Uterus (tissue), 4 donors: Measurements from ENCODE around the gene CCT6B. TPM values are rescaled to one million over a fixed set of nuclear protein-coding genes. Genes with fewer than 3 reads are reported as not detected.
A peak's percentile ranks its signal among the peaks of the same experiment; 100 is the strongest.

Source experiments
- DNase-seq, 2 donors: peaks; one replicate each; pipeline ENCODE4 v3.0.0-alpha.2; 2019 to 2020
- H3K27ac ChIP-seq, 2 donors: fragments of 200-600 bp; sonication (generic); 1 replicate in 1 of 2; 2 replicates in 1 of 2; pipeline ENCODE4 v1.5.1; 2016 to 2018
- H3K27me3 ChIP-seq, 2 donors: fragments of 200-600 bp; sonication (generic); one replicate each; pipeline ENCODE4 v1.5.1; 2018 to 2019; ENCODE audit warnings: control low read depth in 1 of 2
- H3K36me3 ChIP-seq, 2 donors: fragments of 200-600 bp; sonication (generic); one replicate each; pipeline ENCODE4 v1.5.1; 2019; ENCODE audit warnings: control low read depth in 1 of 2
- H3K4me1 ChIP-seq, 2 donors: fragments of 200-600 bp; sonication (generic); one replicate each; pipeline ENCODE4 v1.5.1; 2018 to 2019; ENCODE audit warnings: control low read depth in 1 of 2
- H3K4me3 ChIP-seq, 2 donors: fragments of 200-600 bp; sonication (generic); 1 replicate in 1 of 2; 2 replicates in 1 of 2; pipeline ENCODE4 v1.5.1; 2018 to 2019; ENCODE audit warnings: mild to moderate bottlenecking in 1 of 2
- H3K9me3 ChIP-seq, 2 donors: fragments of 200-600 bp; sonication (generic); one replicate each; pipeline ENCODE4 v1.5.1; 2019; ENCODE audit warnings: control low read depth in 1 of 2
- POLR2A ChIP-seq, 2 donors: fragments of 450-650 bp; IDR thresholded peaks; one replicate each; pipeline ENCODE4 v1.6.1; 2016; ENCODE audit warnings: antibody characterized with exemption in 2 of 2, mild to moderate bottlenecking in 1 of 2, moderate library complexity in 1 of 2
- intact Hi-C: fragments of 100-400 bp; cut with DNase I; formaldehyde crosslinking; loops from one replicate; pipeline ENCODE4 v1.15.1; 2023; ENCODE audit warnings: low total_unique reads
- total RNA-seq, 4 donors: library from RNA; depleted of rRNA in 3 of 4; stranded (reverse); fragments of >200 nt in 3 of 4; gene quantifications; one replicate each; pipeline versions ENCODE4 v1.1.0 to v1.2.4, GENCODE V29; 2014 to 2023
- TF ChIP-seq, protein P1 (sequence below), 4 experiments: fragments of 200-600 bp in 2 of 4; fragments of 450-650 bp in 2 of 4; sonication (generic) in 2 of 4; IDR thresholded peaks; one replicate each; pipeline ENCODE4 v1.5.1; 2016 to 2019; ENCODE audit warnings: antibody characterized with exemption in 4 of 4, mild to moderate bottlenecking in 2 of 4, moderate library complexity in 1 of 4
- donor health status: DM: yes; HTN: yes; CAD: no.

CCT6B gene, protein sequence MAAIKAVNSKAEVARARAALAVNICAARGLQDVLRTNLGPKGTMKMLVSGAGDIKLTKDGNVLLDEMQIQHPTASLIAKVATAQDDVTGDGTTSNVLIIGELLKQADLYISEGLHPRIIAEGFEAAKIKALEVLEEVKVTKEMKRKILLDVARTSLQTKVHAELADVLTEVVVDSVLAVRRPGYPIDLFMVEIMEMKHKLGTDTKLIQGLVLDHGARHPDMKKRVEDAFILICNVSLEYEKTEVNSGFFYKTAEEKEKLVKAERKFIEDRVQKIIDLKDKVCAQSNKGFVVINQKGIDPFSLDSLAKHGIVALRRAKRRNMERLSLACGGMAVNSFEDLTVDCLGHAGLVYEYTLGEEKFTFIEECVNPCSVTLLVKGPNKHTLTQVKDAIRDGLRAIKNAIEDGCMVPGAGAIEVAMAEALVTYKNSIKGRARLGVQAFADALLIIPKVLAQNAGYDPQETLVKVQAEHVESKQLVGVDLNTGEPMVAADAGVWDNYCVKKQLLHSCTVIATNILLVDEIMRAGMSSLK
- 1 to 10 TPM in 3 of 4 donors, under 1 TPM in 1; 0.77 to 9.3 (median 7.1) TPM for total RNA-seq

DNA sequence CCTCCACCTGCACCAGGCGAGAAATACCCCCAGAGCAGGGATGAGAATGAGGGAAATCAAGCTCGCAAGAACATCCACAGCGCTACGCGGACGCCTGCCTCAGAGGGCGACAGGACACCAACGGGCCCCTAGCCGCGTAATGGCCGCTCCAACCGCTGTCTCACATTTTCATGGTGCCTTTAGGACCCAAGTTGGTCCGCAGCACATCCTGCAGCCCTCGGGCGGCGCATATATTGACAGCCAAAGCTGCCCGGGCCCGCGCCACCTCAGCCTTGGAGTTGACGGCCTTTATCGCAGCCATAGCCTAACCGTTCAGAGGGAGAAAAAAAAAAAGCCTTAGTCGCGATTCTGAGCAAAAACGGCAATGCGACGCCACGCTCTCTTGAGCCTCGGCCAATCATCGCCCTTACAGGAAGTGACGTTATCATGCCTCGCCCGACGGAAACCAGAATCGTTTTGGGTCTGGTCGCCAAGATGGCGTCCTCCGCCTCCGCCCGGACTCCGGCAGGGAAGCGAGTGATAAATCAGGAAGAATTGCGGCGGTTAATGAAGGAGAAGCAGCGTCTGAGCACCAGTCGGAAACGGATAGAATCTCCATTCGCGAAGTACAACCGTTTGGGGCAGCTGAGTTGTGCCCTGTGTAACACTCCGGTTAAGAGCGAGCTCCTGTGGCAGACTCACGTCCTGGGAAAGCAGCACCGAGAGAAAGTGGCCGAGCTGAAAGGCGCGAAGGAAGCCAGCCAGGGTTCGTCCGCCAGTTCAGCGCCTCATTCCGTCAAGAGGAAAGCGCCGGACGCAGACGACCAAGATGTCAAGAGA lies at the start of gene CCT6B, which contains the start of gene ZNF830:
Gene CCT6B, minus strand, starts transcription at position 368 of the 819 bp plus-strand sequence. Its CDS starts 67 bp downstream, at position 301.
Gene ZNF830, plus strand, starts transcription at position 448 of the 819 bp plus-strand sequence. Its CDS starts 27 bp downstream, at position 475.
- H3K27me3 ChIP-seq: no peaks in the 10 kb centered on the region
- TF ChIP-seq, protein P1, sequence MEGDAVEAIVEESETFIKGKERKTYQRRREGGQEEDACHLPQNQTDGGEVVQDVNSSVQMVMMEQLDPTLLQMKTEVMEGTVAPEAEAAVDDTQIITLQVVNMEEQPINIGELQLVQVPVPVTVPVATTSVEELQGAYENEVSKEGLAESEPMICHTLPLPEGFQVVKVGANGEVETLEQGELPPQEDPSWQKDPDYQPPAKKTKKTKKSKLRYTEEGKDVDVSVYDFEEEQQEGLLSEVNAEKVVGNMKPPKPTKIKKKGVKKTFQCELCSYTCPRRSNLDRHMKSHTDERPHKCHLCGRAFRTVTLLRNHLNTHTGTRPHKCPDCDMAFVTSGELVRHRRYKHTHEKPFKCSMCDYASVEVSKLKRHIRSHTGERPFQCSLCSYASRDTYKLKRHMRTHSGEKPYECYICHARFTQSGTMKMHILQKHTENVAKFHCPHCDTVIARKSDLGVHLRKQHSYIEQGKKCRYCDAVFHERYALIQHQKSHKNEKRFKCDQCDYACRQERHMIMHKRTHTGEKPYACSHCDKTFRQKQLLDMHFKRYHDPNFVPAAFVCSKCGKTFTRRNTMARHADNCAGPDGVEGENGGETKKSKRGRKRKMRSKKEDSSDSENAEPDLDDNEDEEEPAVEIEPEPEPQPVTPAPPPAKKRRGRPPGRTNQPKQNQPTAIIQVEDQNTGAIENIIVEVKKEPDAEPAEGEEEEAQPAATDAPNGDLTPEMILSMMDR (IDR thresholded peaks at IDR 0.05): peak in 1 of 4 experiments; percentile 3
- TF ChIP-seq POLR2A (IDR thresholded peaks at IDR 0.05): peak; percentile 57 to 60
- no peaks in the 10 kb centered on the region for H3K36me3 ChIP-seq
- H3K27ac ChIP-seq: peak within 1 kb of the TSS; percentile 87 to 96
- H3K4me3 ChIP-seq: peak within 1 kb of the TSS; percentile 79 to 92
- no peaks in the 10 kb centered on the region for H3K9me3 ChIP-seq
- DNase-seq: peak; percentile 92 to 94
- intact Hi-C loops: no loop called here
- H3K4me1 ChIP-seq: peaks cover 5 to 8% of the 10 kb centered on the region in 2 donors

DNA sequence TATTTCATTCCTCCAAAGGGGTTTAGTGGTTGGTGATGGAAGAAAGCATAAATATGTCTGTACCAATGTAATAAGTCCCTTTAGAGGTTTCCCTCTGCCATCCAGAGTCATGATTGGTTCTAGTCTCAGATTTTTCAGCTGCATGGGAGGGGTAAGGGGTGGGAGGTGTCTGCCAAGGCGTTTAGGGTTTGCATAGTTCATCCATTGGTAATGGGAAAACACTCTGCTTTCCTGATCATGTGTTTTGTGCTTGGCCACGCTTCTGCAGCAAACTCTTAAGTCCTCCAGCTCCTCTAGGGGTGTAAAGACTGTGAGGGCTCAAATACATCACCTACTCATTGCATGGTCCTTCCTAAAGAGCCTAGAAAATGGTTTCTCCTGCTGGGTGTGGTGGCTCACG lies 48.8 kb upstream of the CCT6B start:
- no peaks in the 10 kb centered on the region for H3K36me3 ChIP-seq
- H3K27me3 ChIP-seq: no peaks in the 10 kb centered on the region
- no peak for DNase-seq
- TF ChIP-seq, protein P1 (IDR thresholded peaks at IDR 0.05): no peak
- no peak for TF ChIP-seq POLR2A (IDR thresholded peaks at IDR 0.05)
- intact Hi-C loops: no loop called here
- H3K9me3 ChIP-seq: no peaks in the 10 kb centered on the region
- no peak overlapping the region for H3K4me3 ChIP-seq
- H3K4me1 ChIP-seq: no peaks in the 10 kb centered on the region
- H3K27ac ChIP-seq: no peak overlapping the region

DNA sequence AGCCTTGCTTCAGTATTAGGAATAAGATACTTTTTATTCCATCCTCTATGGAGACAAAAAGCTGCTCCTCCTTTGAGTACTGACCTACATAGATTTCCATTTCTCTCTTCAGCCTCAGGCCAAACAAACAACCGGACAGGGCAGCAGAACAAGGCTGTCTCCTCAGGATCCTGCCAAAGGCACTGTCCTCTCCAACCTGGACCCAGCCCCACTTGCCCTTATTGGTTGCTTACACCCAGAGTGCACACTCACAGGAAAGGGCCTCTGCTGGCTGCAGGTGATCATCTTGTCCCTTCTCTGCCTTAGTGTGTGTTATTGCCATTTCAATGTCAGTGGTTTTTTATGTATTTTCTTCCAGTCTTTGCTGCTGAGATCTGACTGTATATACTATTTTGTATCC lies 45.7 kb upstream of the CCT6B start:
- no peaks in the 10 kb centered on the region for H3K36me3 ChIP-seq
- no peak overlapping the region for H3K27ac ChIP-seq
- intact Hi-C loops: no loop called here
- no peak overlapping the region for H3K4me3 ChIP-seq
- H3K4me1 ChIP-seq: no peaks in the 10 kb centered on the region
- no peaks in the 10 kb centered on the region for H3K9me3 ChIP-seq
- TF ChIP-seq POLR2A (IDR thresholded peaks at IDR 0.05): no peak
- TF ChIP-seq, protein P1 (IDR thresholded peaks at IDR 0.05): no peak
- no peaks in the 10 kb centered on the region for H3K27me3 ChIP-seq
- no peak for DNase-seq

DNA sequence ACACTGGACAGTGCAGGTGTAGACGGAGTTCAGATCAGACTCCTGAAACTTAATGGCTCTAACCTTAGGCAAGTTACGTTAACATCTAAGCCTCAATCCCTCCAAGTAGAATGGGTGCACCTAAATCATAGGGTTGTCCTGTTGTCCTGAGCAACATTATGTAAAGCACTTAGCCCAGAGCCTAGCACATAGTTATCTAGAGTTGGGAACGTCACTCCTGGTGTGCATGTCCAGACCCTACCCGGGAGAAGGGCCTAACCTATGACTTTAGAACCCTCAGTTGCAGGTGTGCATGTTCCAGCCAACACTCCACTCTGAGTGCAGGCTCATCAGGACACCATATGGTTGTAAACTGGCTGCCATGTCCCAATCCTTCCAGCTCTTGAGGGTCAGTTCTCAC lies 45.1 kb upstream of the CCT6B start:
- Histone ChIP-seq H3K27me3 (no peaks in the 10 kb centered on the region), H3K4me3 (no peak overlapping the region), H3K4me1 (no peaks in the 10 kb centered on the region), H3K36me3 (no peaks in the 10 kb centered on the region), H3K9me3 (no peaks in the 10 kb centered on the region), H3K27ac (no peak overlapping the region)
- intact Hi-C loops: no loop called here
- TF ChIP-seq POLR2A (IDR thresholded peaks at IDR 0.05): no peak
- TF ChIP-seq, protein P1 (IDR thresholded peaks at IDR 0.05): no peak
- DNase-seq: no peak
